Myocyte (in vitro differentiated cells): ENCODE results near the gene PIPOX. TPM values are rescaled to one million over a fixed set of nuclear protein-coding genes. Genes with fewer than 3 reads are reported as not detected.

Experiments
- DNase-seq: peaks from one replicate; pipeline ENCODE4 v3.0.0-alpha.2; 2012; ENCODE audit warnings: low read depth
- polyA plus RNA-seq: library from polyadenylated mRNA; unstranded; fragments of >200 nt; gene quantifications from one replicate; pipeline ENCODE4 v1.2.1, GENCODE V29; 2012; ENCODE audit warnings: missing spikeins
- total RNA-seq: library from RNA; depleted of rRNA; stranded (reverse); fragments of >200 nt; gene quantifications from 2 replicates; pipeline ENCODE4 v1.2.3, GENCODE V29; 2014

Gene PIPOX
- total RNA-seq, result 6.4 and 17.5 TPM in 2 replicates
- polyA plus RNA-seq, result 26.1 TPM

- DNase-seq, result peak; percentile 85
Measured at GRCh38 chr17:29042679-29043538, at the start of gene PIPOX. Gene PIPOX, plus strand, starts transcription at chr17:29043141. Its CDS starts 85 bp downstream, at chr17:29043226.

- no peak for DNase-seq
Measured at GRCh38 chr17:28993645-28994426, 49.1 kb upstream of the PIPOX start.

GRCh38 chr17:28996554-28997096 lies 46.3 kb upstream of the PIPOX start:
- DNase-seq, result no peak

- DNase-seq, result peak; percentile 71
Measured at GRCh38 chr17:28997806-28998205, 45.1 kb upstream of the PIPOX start.

- no peak for DNase-seq
Measured at GRCh38 chr17:28999206-28999605, 43.7 kb upstream of the PIPOX start.

GRCh38 chr17:29000973-29001372 lies 42.0 kb upstream of the PIPOX start:
- DNase-seq, result no peak

GRCh38 chr17:29002811-29003210 lies 40.1 kb upstream of the PIPOX start:
- DNase-seq, result no peak

GRCh38 chr17:29003289-29003688 lies 39.7 kb upstream of the PIPOX start:
- DNase-seq, result no peak

- DNase-seq, result peak; percentile 53
Measured at GRCh38 chr17:29004081-29004692, 38.8 kb upstream of the PIPOX start.

- DNase-seq, result peak; percentile 78
Measured at GRCh38 chr17:29005936-29006511, 36.9 kb upstream of the PIPOX start, which contains the start of gene SEZ6. Gene SEZ6, minus strand, starts transcription at chr17:29006033. Its CDS starts 164 bp downstream, at chr17:29005869.

GRCh38 chr17:29007456-29007855 lies 35.5 kb upstream of the PIPOX start:
- peak; percentile 58 for DNase-seq

GRCh38 chr17:29007860-29008455 lies 35.0 kb upstream of the PIPOX start:
- DNase-seq, result peak; percentile 87

GRCh38 chr17:29008591-29008990 lies 34.4 kb upstream of the PIPOX start:
- no peak for DNase-seq

GRCh38 chr17:29010129-29010528 lies 32.8 kb upstream of the PIPOX start:
- DNase-seq, result no peak

GRCh38 chr17:29010586-29010985 lies 32.4 kb upstream of the PIPOX start:
- DNase-seq, result no peak

- DNase-seq, result no peak
Measured at GRCh38 chr17:29012535-29012934, 30.4 kb upstream of the PIPOX start.

- DNase-seq, result no peak
Measured at GRCh38 chr17:29014716-29015115, 28.2 kb upstream of the PIPOX start.

GRCh38 chr17:29016345-29017210 lies 26.4 kb upstream of the PIPOX start:
- DNase-seq, result no peak

GRCh38 chr17:29018788-29019474 lies 24.0 kb upstream of the PIPOX start:
- no peak for DNase-seq
